Thyroid gland (tissue), 4 donors: ENCODE data around the gene APOD.

Experiments used
- CTCF ChIP-seq, 6 experiments: fragments of 200-600 bp in 3 of 6; fragments of 450-650 bp in 3 of 6; sonication (generic) in 3 of 6; IDR thresholded peaks; one replicate each; pipeline ENCODE4 v1.5.1; 2016 to 2019; ENCODE audit warnings: antibody characterized with exemption in 6 of 6, mild to moderate bottlenecking in 2 of 6, inconsistent platforms in 1 of 6, moderate library complexity in 1 of 6
- POLR2A ChIP-seq, 2 donors: fragments of 450-650 bp; IDR thresholded peaks; one replicate each; pipeline ENCODE4 v1.6.1; 2017; ENCODE audit warnings: antibody characterized with exemption in 2 of 2, mild to moderate bottlenecking in 2 of 2, moderate library complexity in 1 of 2

DNA sequence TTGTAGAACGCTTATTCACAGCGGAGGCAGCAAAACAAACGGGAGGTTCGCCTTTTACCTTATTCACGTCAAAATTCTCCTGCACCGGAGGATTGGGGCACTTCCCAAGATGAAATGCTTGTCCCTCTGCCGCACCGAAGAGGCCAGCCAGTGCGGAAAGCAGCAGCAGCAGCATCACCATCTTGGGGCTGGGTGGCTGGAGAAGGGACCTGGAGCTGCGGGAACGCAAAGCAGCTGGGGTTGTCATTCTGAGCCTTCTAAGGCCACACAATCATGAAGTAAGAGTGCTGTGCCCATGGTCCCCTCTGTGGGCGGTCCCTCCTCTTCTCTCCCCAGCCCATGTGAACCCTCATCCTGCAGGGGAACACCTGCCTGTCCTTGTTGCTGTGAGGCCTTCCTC is 4.5 kb downstream of the APOD start:
- no peak for TF ChIP-seq POLR2A (IDR thresholded peaks at IDR 0.05)
- TF ChIP-seq CTCF (IDR thresholded peaks at IDR 0.05) = no peak
